NCI-H2227 (cell line): ENCODE data around the gene ZNF536.
"Not testable (repeated sequence)": the region's sequence is repeated elsewhere in the genome, so short reads cannot be mapped to it uniquely, and the experiment has no call there.

Experiments
- DNase-seq: peaks from one replicate; lab custom pipeline; 2025; ENCODE audit not compliant: unreplicated experiment; lab: John Stamatoyannopoulos, UW

The ZNF536 gene

DNA sequence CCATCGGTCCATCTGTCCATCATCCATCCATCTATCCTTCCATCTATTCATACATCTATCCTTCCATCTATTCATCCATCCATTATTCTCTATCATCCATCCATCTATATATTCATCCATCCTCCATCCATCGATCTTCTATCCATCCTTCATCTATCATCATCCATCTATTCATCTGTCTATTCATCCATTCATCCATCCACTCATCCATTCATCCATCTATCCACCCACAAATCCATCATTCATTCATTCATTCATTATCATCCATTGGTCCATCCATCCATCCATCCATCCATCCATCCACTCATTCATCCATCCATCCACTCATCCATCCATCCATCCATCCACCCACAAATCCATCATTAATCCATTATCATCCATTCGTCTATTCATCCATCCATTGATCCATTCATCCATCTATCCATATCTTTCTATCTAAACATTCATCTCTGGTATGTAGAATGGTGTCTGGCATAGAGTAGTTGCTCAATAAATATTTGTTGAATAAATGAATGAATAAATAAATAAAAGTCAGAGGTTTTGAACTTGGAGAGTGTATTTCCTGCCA is 36.6 kb downstream of the ZNF536 start:
- DNase-seq, result no peak

DNA sequence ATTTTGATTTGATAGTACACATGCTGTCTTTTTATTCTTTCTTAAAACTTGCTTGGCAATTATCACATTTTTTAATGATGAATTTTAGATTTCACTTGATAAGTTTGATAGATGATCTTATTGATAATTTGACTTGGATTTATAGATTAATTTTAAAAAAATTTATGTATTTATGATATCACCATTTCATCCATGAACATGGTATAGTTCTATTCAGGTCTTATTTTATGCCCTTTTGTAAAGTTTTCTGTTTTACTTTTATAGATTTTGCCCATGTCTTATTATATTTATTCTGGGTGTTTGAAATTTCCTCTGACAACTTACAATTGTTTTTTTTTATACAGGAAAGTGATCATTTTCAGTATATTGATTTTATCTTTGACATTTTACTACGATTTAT is 39.5 kb downstream of the ZNF536 start:
- DNase-seq, result no peak

DNA sequence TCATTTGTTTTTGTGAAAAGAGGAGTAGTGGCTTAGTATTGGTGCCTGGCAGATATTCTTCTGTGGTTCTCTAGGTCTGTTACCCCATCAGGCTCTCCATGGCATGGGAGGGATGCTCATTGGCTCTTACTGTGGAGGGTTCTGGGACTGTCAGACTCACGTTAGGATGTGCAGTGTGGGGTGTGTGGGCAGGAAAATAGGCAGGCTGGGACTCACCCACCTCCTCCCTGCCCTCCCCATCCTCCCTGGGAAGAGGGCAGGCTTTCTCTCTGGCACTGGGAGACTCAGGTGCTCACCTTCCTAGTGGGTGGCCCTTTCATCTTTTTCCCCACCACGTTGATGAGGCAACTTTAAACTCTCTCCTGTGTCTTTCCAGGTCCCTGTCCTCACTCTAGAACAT is 44.2 kb downstream of the ZNF536 start:
- DNase-seq, result no peak

DNA sequence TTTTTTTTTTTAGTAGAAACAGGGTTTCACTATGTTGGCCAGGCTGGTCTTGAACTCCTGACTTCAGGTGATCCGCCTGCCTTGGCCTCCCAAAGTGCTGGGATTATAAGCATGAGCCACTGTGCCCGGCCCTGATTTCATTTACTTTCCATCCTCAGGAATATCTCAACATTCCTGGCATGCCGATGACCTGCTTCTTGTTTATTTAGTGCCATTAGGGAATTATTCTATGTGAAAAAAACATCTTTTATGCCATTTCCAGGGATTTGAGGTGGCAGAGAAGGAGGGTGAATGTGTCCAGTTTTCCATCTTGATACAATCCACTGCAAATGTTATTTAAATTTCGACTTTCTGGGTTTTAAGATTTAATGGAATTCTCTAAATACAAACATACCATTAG is 45.0 kb downstream of the ZNF536 start:
- not testable (repeated sequence) for DNase-seq

DNA sequence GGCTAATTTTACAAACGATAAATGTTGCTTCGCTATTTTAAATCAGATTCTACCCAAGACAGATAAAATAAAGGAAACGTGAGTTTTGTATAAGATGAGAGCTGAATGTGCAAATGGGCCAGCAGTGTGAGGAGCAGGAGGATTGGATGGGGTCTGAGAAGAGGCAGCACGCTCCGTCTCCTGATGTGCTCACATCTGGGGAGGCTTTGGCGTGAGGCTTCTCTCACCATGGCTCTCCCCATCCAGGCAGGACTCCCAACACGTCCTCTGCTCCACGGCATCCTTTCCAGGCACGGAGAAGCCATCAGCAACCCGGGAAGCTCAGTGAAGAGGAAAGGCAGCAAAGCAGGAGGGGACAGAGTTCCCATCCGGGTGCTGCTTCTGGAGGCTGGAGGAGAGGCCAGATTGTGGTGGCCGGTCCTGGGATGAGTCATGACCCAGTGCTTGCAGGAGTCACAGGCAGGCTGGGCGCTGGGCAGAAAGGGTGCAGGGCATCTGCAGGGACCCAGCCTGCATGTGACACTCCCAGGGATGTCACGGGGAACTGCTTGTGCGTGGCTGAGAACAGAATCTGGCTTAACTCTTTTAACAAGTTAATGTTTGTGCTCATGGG is 47.5 kb downstream of the ZNF536 start:
- no peak for DNase-seq

DNA sequence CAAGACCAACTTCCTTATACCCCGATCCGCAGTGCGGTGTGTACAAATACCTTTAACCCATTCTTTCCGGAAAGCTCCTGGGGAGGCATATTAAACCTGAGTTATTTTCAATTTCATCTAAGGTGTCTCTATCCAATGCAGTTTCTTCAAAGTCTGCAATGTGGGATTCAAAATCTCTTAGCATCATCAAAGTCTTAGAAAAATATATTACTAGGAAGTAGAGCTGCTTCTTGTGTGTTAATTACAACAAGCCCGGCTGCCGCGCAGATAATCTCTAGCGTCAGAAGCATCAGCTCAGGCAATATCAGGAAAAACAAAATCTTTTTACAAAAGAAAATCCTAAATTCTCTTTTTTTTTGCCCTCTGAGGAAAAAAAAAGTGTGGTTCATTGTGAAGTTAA is 48.1 kb downstream of the ZNF536 start:
- DNase-seq, result no peak

DNA sequence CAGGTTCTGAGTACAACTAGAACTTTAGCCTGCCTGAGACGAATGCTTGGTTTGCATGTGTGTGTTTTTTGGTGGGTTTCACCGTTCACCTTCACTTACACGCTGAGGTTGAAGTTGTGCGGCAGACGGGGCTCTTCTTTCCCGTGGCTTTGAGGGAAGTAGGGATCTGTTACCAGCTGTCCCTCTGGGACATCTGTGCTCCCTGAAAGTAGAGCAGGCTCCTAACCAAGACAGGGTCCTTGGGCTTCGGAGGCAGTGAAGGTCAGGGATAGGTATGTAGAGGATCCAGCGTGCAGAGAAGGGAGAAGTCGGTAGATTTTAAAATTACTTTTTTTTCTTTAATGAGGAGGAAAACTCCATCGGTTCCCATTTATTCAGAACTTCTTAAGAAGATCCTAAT is 48.7 kb downstream of the ZNF536 start:
- no peak for DNase-seq

DNA sequence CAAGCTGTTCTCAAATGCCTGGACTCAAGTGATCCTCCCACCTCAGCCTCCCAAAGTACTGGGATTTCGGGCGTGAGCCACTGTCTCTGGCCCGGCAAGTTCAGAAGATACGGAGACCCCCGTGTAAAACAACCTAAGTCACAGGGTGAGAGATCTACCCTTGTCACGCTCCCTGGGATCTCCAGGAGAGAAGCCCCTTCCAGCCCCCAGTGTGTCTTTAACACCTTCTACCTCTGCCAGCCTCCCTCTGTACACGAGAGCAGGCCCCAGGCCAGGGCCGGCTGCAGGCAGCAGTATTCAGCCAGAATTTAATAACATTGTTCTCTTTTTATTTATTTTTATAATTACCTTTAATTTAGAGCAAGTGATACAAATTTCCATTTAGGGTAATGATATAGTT is 49.4 kb downstream of the ZNF536 start:
- no peak for DNase-seq

DNA sequence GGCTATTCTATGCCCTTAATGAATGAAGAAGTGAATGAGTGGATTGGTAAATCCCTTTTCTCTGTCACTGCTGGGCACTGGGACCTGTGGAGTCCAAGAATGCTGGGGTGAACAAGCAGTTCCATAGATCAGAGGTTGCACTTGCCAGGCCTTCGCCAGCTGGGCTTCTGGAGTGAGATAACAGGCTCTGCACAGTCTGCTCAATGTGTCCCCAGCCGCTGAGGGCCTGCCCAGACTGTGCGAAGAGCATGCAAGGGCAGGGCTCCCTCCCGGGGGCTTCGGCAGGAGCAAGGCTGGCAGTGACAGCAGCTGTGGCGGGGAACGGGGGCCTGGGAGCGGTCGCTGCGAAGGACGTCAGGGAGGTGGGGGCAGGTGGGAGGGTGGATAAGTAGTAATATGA is 51.3 kb downstream of the ZNF536 start:
- DNase-seq, result no peak

DNA sequence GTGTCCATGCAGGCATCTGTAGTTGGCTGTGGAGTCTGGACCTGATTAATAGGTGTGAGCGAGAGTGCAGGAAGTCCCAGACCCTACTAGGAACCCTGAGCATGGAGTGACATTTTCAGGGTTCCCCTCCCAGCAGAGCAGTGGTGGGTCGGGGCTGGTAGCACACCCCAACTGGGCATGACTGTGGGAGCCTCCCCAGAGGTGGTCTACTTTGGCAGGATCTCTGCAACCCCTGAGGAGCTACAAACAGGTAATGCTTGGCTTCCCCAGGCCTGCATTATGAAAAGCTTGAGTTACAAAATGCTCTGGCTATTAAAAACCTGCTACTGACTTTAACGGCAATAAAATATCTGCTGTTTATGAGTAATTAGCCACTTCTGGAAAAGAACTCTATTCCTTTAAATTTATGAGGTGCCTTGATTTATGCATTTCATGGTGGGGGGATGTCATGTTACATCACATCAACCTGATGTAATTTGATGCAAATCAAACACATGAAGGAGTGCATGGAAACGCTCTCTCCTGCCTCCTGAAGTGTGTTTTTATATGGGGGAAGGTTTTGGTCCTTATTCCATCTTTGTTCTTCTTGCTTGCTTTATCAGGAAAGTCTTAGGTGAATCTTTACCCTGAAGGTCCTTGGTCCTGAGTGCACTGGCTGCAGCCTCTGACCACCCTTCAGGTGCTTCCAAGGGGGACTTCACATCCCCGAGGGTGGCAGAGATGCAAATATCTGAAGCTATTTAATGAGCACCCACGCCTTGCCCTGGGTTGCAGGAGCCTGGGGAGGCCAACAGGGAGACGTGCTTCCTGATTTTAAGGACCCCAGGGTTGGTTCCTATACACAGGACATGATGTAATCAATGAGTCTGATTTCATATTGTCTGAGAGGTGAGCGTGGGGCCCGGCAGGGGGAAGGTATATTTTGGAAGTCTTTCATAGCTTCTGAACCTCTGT is 54.0 kb downstream of the ZNF536 start:
- DNase-seq, result no peak

DNA sequence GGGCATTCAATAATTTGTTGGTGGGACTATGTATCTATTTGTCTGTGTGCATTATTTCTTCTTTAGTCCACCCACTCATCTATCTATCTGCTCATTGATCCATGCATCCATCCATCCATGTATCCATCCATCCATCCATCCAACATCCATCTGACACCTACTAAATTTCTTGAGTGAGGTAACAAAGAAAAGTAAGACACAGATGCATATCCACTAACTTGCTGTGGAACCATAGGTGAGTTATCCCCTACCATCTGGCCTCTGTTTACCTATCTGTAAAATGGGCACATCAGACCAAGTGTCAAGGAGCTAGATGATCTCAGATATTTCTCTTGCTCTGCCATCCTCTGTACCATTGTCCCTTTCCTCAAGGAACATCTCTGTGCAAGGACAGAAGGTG is 54.7 kb downstream of the ZNF536 start:
- DNase-seq, result no peak

DNA sequence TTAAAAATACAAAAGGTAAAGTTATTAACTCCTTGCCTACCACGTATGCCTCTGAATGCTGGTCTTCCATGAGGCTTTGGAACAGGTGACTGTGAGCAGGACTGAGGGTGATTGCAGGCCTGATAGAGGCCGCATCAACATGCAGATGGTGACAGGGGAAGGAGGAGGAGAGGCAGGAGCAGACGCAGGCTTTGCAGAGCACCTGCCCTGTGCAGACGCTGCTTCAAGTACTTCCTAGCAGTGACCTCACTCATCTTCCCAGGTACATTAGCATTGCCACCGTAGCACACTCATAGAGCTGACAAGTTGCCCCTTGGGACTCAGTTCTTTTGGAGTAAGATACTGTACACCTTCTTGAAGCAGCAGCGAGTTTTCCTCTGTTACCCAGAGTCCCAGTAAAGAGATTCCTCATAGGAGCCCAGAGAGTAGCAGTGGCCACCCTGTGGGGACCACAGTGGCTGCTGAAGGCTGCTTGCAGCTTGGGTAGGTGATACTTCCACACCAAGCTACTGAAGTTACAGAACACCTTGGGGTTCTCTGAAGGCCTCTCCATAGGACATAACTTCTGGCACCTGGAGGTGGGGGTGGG is 56.0 kb downstream of the ZNF536 start:
- DNase-seq, result no peak

DNA sequence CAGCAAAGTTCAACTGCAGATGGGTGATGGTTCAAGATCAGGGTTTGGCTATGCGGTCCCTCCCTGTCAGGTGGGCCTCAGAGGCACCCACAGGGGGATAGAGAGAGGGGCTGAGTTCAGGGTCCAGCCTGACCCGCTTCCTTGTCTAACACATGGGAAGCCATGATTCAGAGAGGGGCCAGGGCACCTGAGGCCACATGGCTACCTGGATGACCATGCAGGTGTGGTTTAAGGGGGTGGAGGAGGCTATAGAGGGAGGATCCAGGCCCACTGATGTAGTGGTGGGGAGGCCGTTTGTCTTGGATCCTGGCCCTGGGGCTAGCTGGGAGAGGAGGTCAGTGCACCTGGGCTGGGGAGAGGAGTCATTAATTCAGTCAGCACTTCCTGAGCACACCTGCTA is 56.7 kb downstream of the ZNF536 start:
- no peak for DNase-seq

DNA sequence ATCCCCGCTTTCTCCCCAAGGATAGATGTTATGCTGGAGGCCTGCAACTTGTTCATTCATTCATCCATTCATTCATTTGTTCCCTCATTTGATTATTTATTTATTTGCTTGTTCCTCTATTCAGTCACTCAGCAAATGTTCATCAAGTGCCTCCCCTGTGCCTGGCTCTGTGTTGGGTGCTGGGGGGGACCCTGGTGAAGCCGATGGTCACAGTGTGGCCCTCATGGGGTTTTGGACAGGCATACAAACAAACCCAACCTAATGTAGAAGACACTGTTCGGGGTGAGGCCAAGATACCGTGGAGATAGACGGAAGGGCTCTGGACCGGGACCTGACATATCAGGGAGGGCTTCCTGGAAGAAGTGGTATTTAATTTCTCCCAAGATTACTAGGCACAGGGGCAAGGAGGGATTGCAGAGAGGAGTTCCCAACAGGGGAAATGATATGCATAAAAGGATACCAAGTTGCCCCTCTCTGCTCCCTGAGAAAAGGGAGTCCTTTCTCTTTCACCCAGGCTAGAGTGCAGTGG is 58.1 kb downstream of the ZNF536 start:
- no peak for DNase-seq

DNA sequence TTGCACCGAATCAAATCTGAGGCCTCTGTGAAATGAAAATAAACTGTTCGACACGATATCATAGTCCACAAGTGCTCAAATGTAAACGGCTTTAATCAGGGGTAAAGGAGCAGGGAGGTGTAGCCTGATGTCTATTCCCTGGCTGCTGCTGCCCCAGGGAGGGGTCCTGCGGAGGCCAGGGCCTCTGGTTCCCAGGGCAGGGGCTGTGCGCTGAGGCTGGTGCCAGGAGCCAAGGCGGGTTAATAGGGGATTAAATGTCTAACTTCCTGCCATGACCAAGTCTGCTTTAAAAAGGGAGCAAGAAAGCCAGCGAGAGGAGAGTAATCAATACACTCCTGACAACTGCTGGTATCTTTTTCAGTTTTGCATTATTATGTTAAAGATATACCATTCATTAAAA is 59.4 kb downstream of the ZNF536 start:
- DNase-seq, result no peak

DNA sequence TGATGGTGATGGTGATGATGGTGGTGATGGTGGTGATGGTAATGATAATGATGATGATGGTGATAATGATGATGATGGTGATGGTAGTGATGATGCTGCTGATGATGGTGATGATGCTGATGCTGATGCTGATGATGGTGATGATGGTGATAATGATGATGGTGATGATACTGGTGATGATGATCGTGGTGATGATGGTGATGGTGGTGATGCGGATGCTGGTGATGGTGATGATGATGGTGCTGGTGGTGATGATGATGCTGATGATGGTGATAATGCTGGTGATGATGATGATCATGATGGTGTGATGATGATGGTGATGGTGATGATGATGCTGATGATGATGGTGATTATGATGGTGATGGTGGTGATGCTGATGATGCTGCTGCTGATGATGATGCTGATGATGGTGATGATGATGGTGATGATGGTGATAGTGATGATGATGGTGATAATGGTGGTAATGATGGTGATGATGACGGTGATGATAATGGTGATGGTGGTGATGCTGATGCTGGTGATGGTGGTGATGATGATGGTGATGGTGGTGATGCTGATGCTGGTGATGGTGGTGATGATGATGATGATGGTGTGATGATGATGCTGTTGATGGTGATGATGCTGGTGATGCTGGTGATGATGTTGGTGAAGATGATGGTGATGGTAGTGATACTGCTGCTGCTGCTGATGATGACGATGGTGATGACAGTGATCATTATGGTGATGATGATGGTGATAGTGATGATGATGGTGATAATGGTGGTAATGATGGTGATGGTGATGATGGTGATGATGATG is 62.8 kb downstream of the ZNF536 start:
- no peak for DNase-seq

DNA sequence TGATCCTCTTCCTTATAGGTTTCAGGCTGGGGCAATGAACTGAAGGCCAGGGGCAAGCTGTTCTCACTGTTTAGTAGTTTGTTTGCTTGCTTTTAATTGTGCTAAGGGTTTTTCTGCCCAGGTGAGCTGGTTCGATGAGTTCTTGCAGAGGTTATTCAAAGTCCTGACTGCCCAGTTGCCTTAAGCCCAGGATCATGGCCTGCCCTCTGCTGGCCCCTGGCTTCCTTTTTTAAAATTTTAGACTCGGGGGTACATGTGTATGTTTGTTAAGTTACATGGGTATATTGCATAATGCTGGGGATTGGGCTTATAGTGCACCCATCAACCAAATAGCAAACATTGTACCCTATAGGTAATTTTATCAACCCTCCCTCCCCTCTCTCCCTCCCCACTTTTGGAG is 65.7 kb downstream of the ZNF536 start:
- DNase-seq, result no peak

DNA sequence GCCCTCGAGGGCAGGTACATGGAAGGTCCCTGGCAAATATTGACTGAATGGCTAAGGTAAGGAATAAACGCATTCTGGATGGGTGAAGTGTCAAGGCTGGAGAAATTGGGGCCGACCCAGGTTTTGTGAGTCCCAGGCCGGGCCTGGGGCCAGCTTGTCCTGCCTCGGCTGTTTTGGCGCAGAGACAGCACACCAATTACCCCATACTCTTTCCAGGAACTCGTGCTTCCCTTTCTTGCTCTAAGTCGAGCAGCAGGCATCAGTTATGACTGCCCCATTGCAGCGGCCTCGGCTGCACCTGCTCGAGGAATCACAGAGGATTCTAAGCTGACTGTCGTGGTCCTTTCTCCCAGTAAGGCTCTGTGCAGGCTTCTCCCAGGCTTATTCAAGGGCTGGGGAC is 67.1 kb downstream of the ZNF536 start:
- no peak for DNase-seq

DNA sequence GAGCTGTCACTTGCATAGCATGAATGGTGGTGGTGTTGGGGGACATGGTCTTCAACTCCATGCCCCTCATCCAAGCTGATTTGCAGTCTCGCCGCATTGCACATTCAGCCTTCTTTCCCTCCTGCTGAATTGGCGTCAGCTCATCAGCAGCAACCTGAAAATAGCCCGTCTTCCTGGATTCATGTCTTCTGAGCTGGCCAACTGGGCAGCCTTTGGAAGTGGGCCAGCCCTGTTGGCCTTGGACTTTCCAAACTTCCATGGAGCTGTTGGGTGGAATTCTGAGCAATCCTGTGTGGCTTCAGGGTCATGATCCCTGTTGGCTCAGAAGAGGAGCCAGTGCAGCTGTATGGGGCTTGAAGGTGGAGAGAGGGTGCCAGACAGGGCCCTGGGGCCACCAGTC is 68.8 kb downstream of the ZNF536 start:
- no peak for DNase-seq

DNA sequence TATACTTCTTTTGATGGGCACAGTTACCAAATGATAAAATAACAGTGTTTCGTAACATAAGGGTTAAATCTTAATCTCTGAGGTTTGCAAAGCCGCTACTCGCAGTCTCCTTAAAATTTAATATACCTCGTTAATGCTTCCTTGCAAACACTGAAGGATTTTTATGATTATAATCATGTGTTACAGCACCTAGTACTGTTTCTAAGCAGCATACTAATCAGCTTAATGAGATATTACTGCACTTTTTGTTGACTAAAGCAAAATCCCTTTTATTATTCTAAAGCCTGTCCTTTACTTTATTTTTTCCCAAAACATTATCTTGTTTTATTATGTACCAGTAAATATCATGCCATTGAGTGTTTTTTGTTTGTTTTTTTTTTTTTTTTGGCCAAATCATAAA is 70.5 kb downstream of the ZNF536 start:
- DNase-seq, result no peak
